ENCODE measurements around the gene NOCT. TPM values are rescaled to one million over a fixed set of nuclear protein-coding genes. Genes with fewer than 3 reads are reported as not detected.

The NOCT gene
- total RNA-seq, 2 experiments from 2014 or later: 9.3 to 10.4 TPM

Other genes starting within 250 kb of the NOCT start
- gene ELF2, start 161.4 kb downstream of the NOCT start, total RNA-seq: 10 to 100 TPM; 25.1 to 25.6 TPM